ENCODE measurements around the gene ZSWIM6.

Gene ZSWIM6

DNA sequence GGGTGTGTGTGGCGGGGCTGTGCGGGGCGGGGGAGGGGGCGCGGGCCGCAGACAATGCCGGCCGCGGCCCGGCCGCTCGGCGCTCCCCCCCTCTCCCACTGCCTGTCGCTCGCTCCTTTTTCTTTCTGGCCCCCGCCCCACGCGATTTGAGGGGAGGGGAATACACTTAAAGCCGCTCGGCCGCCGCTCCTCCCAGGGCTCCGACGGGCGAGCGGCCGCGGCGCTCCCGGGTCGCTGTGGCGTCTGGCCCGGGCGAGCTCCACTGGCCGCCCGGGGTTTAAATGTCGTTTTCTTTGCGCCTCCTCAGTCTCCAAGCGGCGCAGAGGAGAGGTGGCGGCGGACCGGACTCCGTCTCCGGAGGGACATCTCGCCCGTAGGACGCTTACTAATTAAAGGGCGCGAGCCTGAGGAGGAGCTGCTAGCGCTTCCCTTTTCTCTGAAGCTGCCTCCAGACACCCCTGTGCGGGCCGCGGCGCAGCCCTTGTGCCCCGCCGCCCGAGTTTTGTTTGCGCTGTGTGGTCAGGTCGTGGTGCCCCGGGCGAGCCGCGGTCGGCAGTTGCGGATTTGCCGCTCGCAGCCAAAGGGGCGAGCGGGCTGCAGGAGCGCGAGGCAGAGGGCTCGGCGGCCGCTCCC, 1.4 kb downstream of the ZSWIM6 start:
- no peak for DNase-seq

DNA sequence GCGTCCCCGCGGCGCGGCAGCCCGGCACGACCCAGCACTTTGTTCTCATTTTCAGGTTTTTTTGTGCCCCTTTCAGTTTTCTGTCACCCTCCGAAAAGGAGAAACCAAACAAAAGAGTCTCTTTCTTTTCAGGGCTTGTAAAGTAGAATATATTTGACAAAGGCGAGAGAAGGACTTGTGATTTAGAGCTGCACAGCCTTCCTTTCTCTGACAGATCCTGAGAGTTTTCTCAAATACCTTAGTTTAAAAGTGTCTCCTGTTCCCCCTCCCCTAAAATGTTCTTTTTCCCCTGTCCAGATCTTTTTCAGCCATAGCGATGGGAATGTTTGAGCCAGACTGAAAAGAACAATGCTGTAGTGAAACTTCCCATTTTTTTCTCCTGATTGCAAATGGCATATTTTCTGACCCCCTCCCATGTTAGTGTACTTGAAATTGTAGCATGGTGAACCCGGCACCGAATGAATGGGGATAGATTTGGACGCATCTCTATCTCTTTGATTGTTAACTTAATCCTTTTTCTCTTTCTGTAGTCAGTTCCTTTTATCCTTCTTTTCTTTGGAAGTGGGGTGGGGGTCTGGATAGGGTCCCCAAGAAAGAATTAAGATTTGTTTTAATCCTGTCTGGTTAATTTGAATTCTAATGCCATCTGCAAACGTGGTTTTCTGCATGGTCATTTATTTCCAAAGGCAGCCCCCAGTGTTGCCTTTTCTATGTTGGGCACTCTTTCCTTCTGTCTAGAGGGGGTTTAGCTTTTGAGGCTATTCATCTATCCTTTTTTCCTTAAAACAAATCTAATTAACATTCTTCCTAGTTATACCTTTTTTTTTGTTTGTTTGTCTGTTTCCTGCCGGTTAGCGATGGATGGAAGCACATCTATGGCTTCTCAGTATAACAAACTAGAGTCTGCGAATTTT, 2.2 kb downstream of the ZSWIM6 start:
- no peak for DNase-seq

DNA sequence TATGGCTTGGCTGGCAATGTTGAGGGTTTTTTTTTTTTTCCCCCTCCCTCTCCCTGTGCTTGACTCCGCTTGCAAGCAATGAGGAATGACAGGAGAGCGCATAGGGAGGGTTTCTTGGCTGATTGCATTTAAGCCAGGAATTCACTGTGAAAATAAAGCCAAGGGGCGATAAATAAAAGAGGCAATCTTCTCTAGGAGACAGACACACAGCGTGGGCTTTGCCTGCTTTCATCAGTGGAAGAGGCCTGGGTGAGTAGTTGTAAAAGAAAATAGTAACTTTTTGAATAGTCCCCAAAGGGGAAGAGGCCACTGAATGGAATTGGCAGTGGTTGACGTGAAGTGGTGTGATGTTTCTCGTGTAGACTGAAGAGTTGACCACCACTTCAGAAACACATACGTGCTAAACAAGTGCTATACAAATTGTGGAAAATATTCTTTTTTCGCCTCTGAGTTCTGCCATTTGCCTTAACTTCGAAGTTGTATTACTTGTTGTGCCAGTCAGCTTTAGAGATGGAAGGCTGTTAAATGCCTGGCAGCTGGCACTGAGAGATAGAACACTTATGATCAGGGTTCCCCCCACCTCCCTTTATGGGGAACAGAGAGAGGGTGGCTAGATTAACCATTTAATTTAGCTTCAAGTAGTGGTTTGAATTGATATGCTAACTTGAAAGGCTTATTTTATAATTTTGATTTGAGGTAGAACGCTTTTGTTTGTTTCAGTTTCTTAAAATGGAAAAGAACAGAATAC, 3.0 kb downstream of the ZSWIM6 start:
- no peak for DNase-seq

DNA sequence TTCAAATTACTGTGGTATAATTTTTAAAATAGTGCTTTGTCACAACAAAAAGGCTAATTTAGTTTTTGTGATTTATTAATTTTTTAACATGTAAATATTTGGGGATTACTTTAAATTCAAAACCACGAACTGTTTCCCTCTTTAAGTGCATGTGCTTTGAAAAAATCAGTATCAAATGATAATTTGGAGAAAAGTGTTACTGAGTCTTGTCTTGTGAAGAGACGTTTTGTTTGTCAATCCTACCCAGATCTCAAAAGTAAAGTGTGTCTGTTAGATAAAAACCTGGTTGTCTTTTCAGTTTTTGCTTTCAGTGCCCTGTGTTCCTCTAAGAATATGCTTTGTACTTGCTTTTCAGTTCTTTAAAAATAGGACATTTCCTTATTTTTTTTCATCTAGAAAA, 7.7 kb downstream of the ZSWIM6 start:
- DNase-seq: no peak

DNA sequence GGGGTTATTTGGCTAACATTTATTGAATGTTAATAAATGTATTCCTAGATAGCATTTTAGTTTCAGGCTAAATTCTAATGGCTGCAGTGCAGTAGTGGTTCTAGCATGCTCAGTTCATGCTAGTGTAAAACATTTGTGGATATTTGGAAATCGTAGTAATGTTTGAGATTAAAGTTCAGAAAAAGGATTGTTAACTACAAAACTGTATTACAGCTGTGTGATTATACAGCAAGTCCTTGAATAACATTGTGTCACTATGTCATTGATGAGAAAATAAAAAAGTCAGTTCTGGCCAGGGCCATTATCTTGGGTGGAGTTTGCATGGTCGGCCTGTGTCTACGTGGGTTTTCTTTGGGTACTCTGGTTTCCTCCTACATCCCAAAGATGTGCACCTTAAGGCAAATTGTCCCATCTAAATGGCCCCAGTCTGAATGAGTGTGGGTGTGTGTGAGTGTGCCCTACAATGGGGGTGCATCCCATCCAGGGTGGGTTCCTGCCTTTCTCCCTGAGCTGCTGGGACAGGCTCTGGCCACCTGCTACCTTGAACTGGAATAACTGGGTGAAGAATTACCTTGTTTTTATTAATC, 8.8 kb downstream of the ZSWIM6 start:
- no peak for DNase-seq

DNA sequence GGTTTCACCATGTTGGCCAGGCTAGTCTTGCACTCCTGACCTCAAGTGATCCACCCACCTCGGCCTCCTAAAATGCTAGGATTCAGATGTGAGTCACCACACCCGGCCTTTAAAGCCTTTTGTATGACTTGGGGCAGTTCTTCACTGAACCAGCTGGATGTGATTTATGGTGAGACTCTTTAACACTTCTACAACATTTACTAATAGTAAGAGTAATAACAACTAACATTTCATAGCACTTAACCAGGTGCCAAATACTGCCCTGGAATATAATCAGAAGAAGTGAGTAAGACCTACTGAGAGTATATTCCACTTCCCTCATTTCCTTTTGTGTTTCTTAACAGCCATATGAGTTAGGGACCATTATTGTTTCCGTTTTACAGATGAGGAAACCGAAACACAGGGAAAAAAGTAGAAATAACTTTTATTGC, 10.0 kb downstream of the ZSWIM6 start:
- DNase-seq: no peak

DNA sequence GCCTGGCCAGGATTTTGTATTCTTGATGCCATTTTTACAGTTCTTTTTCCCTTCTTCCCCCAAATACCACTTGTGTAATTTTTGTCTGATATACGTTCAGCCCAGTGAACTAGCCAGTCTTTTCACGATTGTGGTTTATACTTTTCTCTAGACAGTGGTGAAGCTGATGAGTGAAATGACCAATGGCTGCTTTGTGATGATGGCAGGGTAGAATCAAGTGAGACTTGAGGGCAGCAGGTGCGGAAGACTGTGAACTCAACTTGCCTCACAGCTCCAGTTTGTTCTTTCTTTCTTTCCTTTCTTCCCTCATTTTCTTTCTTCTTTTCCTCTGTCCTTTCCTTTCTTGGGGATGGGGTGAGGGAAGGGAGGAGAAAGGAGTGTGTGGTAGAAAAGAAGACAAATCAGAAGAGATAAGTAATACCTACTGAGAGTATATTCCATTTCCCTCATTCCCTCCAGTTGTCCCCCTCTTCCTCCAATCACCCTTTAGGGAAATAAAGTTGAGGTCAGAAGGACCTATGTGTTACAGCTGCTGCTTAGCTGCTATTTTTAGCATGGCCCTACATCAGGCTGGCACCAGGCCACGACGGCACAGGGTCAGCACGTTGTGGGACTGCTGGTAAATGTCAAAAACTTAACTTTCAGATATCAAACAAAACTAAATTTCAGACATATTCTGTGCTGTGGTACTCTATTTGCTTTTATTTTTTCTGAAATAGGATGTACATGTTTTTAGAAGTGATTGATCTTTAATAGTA, 12.3 kb downstream of the ZSWIM6 start:
- DNase-seq: no peak

DNA sequence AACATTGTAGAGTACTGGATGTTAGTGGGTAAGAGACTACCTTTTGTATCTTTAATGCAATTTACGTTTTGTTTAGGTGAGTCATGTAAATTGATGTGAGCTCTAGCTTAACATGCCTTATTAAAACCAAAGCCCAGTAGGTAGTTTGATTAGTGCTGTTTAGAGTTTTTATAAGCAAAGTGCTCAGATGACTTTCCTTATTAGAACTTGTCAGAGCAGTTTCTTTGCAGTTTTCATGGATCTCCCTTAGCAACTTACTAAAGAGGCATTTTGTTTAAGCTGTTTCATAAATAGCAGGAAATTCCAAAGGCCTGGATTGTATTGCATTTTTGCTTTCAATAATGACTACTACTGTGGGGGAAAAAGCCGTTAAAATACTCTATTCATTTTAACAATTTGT, 14.5 kb downstream of the ZSWIM6 start:
- no peak for DNase-seq

DNA sequence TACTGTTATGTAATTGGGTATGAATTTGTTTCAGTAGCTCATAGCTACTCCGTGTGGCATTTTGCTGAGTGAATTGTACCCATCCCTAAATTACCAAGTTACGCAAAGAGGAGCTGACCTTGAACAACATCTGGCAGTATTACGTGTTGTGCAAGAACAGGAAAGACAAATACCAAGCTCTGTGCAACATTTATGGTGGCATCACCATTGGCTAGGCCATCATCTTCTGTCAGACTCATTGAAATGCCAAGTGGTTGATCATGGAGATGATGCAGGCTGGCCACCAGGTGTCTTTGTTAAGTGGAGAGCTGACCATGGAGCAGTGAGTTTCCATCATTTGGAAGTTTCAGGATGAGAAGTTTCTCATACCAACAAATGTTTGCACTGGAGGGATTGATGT, 15.0 kb downstream of the ZSWIM6 start:
- no peak for DNase-seq

DNA sequence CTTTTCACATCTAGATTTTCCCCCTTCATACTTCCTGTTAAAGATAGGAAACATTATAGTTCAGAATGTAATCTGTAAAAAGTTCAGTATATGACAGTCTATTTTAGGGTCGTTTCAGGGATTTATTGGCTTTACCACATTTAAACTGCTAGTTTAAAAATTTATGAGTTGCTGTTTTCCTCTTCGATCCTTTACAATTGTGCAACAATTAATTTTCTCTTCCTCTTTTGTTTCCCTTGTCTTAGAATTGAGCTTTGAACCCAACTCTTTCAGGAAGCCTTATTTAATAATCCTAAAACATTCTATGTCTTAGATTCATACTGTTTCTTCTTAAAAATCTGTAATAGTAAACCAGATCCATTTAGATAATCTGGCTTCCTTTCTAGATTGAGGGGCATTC, 16.4 kb downstream of the ZSWIM6 start:
- DNase-seq: no peak

DNA sequence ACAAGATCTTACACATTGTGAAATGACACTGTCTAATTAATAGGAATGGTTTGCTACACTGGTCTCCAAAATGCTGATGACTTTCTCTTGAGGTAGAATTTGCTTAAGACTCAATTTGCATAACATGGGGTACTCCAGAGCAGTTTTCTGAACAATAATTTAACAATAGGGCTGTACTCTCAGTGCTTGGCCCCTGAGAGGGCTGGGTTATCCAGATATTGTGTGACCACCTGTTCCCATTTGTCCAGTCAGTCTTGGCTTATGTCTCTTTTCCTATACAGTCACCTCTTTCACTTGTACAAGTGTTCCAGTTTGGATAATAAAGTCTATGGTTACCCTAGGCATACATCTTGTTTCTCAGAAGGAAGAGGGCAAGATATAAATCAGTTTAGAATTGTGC, 17.9 kb downstream of the ZSWIM6 start:
- no peak for DNase-seq

DNA sequence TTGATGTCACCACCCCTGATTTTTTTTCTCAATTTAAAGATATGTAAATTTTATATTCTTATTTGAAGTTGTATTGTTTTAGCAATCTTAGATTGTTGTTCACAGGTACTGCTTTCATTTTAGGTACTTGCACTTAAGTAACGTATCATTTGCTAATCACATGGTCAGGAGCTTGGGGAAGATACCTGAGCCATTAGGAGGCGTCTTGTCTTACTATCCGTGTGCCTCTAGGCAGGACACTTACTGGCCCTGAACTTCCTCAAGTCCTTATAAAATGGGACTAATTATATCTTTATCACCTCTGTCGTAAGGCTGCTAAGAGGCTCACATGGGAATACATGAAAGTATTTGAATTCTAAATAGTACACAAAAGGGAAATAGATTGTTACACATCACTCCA, 18.5 kb downstream of the ZSWIM6 start:
- DNase-seq: no peak

DNA sequence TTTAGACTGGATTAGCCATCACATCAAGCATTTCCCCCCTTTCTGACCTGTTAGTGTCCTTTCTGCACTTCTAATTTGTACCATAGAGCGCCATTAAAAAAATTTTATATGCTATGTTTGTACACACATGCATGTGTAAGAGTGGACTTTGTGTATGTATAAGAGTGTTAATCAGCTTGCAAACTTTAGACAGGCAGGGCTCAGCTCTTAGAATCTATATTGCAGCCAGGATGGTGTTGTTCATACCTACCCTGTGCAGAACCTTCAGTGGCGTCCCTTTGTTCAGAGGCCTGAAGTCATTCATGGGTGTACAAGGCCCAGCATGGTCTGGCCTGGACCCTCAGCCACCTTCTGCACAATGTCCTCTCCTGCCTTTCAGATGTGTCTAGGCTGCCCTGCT, 19.7 kb downstream of the ZSWIM6 start:
- DNase-seq: no peak

DNA sequence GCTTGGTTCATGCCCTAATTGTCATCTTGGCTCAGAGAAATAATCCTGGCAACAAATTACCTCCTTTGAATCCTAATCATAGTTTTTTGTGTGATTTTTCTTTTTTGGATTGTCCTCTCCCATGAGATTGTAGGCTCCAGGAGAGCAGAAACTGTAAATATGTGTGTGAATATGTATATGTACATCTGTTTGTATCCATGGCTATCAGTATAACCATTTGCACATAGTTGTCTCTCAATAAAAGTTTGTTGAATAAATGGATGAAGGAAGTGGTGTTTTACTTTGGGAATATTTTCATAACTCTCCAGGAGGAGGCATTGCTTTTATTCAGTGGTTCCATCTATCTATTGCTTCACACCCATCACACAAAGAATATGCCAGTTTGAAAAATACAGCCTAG, 20.1 kb downstream of the ZSWIM6 start:
- DNase-seq: no peak

DNA sequence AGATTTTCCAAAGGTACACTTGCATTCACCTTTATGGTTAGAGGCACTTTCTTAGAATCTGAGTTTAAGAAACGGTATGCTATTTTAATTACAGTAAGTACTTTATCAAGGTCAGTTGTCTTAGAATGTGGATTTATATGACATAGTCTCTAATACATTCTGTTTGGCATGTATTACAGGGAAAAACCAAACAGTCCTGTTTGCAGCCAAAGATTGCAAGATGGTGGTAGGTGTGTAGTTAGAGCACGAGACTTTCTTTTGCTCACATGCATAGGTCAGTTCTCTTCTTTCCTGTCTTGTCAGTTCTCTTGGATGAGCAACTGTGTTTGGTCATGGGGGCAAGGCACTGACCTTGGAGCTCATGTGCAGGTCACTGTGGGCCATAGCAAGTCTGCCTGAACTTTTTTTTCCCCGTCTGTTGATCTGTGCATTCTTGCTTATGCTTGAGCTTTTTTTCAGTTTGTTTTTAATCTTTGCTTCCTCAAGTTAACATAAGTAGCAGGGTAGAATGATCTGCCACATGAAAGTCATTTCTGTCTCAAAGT, 20.6 kb downstream of the ZSWIM6 start:
- DNase-seq: no peak

DNA sequence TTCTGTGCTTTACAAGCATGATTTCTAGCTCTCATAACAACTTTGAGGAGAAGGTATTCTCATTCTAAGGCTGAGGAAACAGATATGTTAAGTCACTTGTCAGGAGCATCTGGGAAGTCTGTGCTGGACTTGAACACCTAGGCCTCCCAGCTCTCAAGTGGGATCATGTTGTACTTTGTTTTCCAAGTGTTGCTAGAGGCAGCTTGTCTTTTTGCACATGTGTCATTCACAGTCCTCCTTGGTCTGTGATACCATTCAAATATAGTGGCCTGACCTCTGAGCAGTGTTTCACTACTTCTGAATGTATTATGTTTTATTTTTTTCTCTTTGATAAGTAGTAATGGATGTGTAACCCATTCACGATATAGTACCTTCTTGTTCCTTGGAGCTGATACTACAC, 21.2 kb downstream of the ZSWIM6 start:
- DNase-seq: no peak

DNA sequence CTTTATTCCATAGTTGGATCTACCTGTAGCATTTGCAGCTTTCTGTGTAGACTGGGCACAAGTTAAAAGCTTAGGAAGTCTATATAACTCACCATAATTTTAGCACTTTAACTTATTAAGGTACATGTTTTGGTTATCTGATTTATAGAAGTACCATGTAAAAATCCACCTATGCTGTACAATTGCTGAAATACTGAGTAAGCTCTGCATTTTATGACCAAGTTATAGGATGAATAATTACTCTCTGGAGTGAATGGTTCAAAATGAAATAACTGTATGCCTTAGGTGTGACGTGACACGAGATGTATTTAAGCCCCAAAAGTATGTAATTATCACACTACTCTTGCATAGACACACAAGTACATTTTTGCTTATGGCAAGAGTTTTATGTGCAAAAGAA, 22.1 kb downstream of the ZSWIM6 start:
- no peak for DNase-seq

DNA sequence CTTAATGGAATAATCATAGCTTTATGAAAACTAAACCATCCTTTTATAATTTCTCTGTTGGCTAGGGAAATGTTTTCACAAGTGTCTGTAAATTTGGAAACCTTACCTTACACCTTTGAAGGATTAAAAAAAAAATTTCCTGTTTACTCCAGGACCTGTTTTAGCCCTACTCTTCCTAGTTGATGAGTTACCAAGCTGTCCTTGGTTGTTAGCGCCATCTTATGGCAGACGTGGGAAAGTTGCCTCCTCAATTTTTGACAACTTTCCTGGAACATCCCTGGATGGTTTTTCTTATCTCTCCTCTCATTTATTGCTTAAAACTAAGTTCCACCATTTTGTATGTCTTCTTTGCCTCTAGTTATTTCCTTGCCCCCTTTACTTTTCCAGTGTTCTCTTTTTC, 25.7 kb downstream of the ZSWIM6 start:
- DNase-seq: no peak

DNA sequence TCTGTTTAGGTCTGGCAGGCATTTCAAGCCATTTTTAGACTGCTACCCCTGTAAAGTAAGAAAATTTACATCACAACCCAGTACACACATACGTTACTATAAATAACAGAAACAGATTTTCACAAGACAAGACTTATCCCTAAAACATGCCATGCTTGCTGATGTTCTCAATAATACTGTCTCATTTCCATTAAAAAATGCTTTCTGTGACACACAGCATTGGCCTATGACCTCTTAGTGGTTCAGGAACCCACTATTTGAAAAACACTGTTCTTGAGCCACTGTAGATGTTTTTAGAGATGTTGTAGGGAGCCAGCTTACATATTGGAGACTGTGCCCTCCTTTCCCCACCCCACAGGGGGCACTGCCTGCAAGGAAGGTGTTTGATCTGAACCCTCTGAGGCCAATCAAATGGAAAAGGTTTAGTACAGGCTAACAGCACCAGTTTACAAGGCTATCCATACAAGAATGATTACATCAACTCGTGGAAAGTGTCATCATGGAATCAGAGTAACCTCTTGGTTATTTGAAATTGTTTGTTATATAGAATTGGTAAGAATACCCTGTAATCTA, 30.8 kb downstream of the ZSWIM6 start:
- no peak for DNase-seq

DNA sequence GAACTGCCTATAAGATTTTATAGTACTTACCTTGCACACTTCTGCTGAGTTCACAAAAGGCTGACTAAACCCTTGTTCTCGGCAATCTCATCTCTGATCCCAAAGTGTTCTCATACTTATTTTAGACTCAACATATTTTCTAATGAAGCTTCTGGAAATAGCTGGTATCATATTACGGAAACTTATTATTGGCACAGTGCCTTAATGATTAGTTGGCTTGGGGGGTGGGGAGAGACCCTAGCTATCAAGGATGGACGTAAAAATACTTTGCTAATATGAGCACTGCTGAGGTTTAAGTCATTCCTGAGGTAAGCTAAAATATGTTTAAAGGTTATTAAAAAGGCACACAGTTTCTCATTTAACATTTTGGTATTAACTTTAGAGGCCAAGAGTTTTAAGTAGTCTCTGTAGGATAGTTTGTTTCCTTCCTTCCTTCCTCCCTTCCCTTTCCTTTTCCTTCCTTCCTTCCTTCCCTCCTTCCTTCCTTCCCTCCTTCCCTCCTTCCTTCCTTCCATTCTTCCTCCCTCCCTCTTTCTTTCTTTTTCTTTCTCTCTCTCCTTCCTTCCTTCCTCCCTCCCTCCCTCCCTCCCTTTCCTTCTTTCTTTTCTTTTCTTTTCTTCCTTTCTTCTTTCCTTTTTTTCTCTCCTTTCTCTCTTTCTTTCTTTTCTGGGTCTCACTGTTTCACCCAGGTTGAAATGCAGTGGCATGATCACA, 31.5 kb downstream of the ZSWIM6 start:
- no peak for DNase-seq

DNA sequence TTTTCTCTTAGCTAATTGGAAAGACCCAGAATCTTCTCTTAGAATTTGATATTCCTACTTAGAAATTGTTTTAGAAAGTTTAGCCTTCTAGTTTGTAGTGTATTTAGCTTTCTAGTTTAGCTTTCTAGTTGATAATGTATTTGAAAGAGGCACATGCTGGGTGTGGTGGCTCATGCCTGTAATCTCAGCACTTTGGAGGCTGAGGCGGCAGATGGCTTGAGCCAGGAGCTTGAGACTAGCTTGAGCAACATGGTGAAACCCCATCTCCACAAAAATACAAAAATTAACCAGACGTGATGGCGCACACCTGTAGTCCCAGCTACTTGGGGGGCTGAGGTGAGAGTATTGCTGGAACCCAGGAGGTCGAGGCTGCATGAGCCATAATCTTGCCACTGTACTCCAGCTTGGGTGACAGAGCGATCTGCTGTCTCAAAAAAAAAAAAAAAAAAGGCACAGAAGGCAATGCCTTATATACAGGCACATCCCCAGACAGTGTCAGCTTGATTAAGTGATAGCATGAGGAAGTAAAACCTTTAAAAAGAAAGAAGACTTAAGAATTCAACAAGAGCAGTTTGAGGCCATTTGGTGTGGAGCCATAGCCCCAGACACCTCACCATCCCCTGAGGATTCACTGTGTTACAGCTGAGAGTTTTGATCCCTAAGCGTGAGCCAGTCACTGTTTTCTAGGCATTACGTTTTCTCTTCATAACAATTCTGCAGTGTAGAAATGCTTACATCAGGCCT, 34.6 kb downstream of the ZSWIM6 start:
- no peak for DNase-seq
